ENCODE measurements around the gene CRPPA. TPM values are rescaled to one million over a fixed set of nuclear protein-coding genes. Genes with fewer than 3 reads are reported as not detected.

Gene CRPPA
- total RNA-seq, 1 experiment from 2014 or later: 1.1 TPM

DNA sequence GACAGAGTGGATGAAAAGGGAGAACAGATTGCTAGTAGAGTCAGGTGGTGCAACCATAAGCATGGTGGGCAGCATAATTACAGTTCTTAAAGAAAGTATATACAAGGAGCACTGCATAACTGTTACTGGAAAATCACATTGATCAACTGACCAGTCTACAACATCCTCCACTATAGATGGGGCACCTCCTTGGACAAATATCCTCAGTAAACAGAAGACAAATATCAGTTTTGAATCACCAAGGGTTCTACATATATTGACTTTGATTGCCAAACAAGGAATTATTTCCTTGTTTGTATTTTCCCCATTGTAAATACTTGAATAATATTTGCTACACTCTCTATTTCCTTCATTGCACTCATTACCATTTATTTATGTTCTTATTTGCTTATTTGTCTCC is 17.6 kb upstream of the CRPPA start:
- POLR2A ChIA-PET: interaction anchor here (1.0 kb wide), 1 partner anchor 13 kb away, joined by 3 read pairs; no protein-coding TSS in a partner anchor
- CTCF ChIA-PET: no interaction called here
- no TSS peak for BruUV-seq (replicated peaks)
- intact Hi-C loops (cut with micrococcal nuclease): no loop called here
- Mint-ChIP-seq H3K27ac (ENCODE audit: low read depth, unreplicated experiment) (no peak overlapping the region), H3K36me3 (ENCODE audit: insufficient read depth, unreplicated experiment) (no peaks in the 10 kb centered on the region), H3K27me3 (ENCODE audit: insufficient read depth, unreplicated experiment) (no peaks in the 10 kb centered on the region), H3K4me1 (ENCODE audit: insufficient read depth, unreplicated experiment) (no peaks in the 10 kb centered on the region), H3K9me3 (ENCODE audit: unreplicated experiment) (no peaks in the 10 kb centered on the region), H3K4me3 (ENCODE audit: unreplicated experiment) (no peak overlapping the region)
- no peak for DNase-seq (ENCODE audit: unreplicated experiment)
- TF ChIP-seq, protein P1, sequence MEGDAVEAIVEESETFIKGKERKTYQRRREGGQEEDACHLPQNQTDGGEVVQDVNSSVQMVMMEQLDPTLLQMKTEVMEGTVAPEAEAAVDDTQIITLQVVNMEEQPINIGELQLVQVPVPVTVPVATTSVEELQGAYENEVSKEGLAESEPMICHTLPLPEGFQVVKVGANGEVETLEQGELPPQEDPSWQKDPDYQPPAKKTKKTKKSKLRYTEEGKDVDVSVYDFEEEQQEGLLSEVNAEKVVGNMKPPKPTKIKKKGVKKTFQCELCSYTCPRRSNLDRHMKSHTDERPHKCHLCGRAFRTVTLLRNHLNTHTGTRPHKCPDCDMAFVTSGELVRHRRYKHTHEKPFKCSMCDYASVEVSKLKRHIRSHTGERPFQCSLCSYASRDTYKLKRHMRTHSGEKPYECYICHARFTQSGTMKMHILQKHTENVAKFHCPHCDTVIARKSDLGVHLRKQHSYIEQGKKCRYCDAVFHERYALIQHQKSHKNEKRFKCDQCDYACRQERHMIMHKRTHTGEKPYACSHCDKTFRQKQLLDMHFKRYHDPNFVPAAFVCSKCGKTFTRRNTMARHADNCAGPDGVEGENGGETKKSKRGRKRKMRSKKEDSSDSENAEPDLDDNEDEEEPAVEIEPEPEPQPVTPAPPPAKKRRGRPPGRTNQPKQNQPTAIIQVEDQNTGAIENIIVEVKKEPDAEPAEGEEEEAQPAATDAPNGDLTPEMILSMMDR (IDR thresholded peaks at IDR 0.05; ENCODE audit: unreplicated experiment): no peak

DNA sequence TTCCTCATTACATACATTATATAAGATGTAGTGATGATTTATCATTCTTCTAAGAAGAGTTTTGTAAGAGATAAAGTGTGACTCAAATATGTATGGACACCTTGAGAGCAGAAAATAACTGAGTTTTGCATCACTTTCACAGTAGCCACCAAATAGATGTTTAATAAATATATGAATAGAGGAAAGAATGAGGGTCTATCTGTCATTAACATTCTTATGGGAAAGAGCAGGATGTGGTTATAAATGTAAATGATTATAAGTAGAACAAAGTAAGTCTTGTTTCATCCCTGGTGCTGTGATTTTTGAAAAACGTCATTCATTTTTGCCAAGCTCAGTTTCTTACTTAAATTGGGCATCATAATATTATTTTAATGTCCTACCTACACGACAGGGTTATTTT is 15.0 kb upstream of the CRPPA start:
- ChIA-PET POLR2A (interaction anchor here (0.7 to 0.9 kb wide), 2 partner anchors 26 to 165 kb away, joined by 3 read pairs; no protein-coding TSS in a partner anchor), CTCF (interaction anchor here (0.5 to 2.0 kb wide), 2 partner anchors 129 to 312 kb away, joined by 3 to 9 read pairs; no protein-coding TSS in a partner anchor)
- H3K27ac Mint-ChIP-seq (ENCODE audit: low read depth, unreplicated experiment): no peak overlapping the region
- H3K27me3 Mint-ChIP-seq (ENCODE audit: insufficient read depth, unreplicated experiment): no peaks in the 10 kb centered on the region
- TF ChIP-seq, protein P1 (IDR thresholded peaks at IDR 0.05; ENCODE audit: unreplicated experiment): no peak
- intact Hi-C loops (cut with micrococcal nuclease): no loop called here
- no peak for DNase-seq (ENCODE audit: unreplicated experiment)
- no peaks in the 10 kb centered on the region for H3K4me1 Mint-ChIP-seq (ENCODE audit: insufficient read depth, unreplicated experiment)
- BruUV-seq (replicated peaks): no TSS peak
- no peaks in the 10 kb centered on the region for H3K36me3 Mint-ChIP-seq (ENCODE audit: insufficient read depth, unreplicated experiment)
- H3K9me3 Mint-ChIP-seq (ENCODE audit: unreplicated experiment): no peaks in the 10 kb centered on the region
- no peak overlapping the region for H3K4me3 Mint-ChIP-seq (ENCODE audit: unreplicated experiment)

DNA sequence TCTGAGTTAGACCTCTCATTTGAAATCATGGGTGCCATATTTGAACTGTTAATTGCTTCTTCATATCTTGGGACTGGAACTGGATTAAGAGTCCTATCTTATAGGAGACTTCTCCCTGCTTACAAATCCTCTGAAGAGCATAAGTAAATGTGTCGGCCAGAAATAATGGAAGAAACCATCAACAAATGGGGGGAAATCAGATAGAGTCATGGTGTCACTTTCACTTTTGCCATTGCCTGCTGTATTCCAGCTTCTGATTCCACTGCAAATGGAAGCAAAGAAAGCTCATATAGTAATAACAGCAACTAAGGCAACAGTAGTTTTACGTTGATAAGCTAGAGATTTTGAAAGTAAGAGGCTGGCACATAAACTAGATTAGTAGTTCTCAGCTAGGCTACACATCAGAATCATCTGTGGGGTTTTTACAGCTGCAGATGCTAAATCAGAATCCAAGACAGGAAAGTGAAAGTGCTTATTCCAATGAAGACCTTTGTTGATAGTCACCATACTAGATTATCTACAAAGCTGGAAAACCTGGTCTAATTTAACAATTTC is 12.3 kb upstream of the CRPPA start:
- DNase-seq (ENCODE audit: unreplicated experiment): no peak
- Mint-ChIP-seq H3K36me3 (ENCODE audit: insufficient read depth, unreplicated experiment) (no peaks in the 10 kb centered on the region), H3K27me3 (ENCODE audit: insufficient read depth, unreplicated experiment) (no peaks in the 10 kb centered on the region), H3K4me1 (ENCODE audit: insufficient read depth, unreplicated experiment) (no peaks in the 10 kb centered on the region), H3K9me3 (ENCODE audit: unreplicated experiment) (no peaks in the 10 kb centered on the region), H3K4me3 (ENCODE audit: unreplicated experiment) (no peak overlapping the region), H3K27ac (ENCODE audit: low read depth, unreplicated experiment) (no peak overlapping the region)
- CTCF ChIA-PET: interaction anchor here (0.5 to 4.2 kb wide), 15 partner anchors 9 to 1714 kb away, joined by 3 to 49 read pairs (median 4); no protein-coding TSS in a partner anchor
- POLR2A ChIA-PET: interaction anchor here (0.6 kb wide), 1 partner anchor 131 kb away, joined by 3 read pairs; no protein-coding TSS in a partner anchor
- TF ChIP-seq, protein P1 (IDR thresholded peaks at IDR 0.05; ENCODE audit: unreplicated experiment): no peak
- BruUV-seq (replicated peaks): no TSS peak
- intact Hi-C loops (cut with micrococcal nuclease): loop anchor here (2.0 kb wide), 1 partner anchor 319 kb away; no protein-coding TSS in a partner anchor

DNA sequence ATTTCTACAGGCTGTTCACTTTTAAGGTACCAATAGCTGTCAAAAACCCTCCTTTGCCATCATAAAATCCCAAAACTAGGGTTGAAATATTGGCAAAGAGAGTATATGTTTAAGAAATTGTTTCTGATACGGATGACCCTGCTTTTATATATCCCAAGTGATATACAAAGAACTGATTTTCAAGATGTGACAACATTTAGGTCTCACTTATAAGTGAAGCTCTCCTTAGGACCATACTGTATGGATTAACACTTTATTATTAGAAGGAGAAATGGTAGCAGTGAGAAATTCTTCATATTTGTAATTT is 11.0 kb upstream of the CRPPA start:
- Mint-ChIP-seq H3K27me3 (ENCODE audit: insufficient read depth, unreplicated experiment) (no peaks in the 10 kb centered on the region), H3K27ac (ENCODE audit: low read depth, unreplicated experiment) (no peak overlapping the region), H3K4me3 (ENCODE audit: unreplicated experiment) (no peak overlapping the region), H3K4me1 (ENCODE audit: insufficient read depth, unreplicated experiment) (no peaks in the 10 kb centered on the region), H3K9me3 (ENCODE audit: unreplicated experiment) (no peaks in the 10 kb centered on the region), H3K36me3 (ENCODE audit: insufficient read depth, unreplicated experiment) (no peaks in the 10 kb centered on the region)
- ChIA-PET POLR2A (no interaction called here), CTCF (interaction anchor here (0.6 to 4.2 kb wide), 22 partner anchors 8 to 1101 kb away, joined by 3 to 49 read pairs (median 4); no protein-coding TSS in a partner anchor)
- DNase-seq (ENCODE audit: unreplicated experiment): no peak
- BruUV-seq (replicated peaks): no TSS peak
- intact Hi-C loops (cut with micrococcal nuclease): loop anchor here (1.0 to 2.0 kb wide), 2 partner anchors 133 to 318 kb away; no protein-coding TSS in a partner anchor
- TF ChIP-seq, protein P1 (IDR thresholded peaks at IDR 0.05; ENCODE audit: unreplicated experiment): no peak
